ENCODE results near the gene PRKG1. TPM values are rescaled to one million over a fixed set of nuclear protein-coding genes. Genes with fewer than 3 reads are reported as not detected.

Gene PRKG1
- total RNA-seq, 1 experiment from 2014 or later: 16.5 TPM

DNA sequence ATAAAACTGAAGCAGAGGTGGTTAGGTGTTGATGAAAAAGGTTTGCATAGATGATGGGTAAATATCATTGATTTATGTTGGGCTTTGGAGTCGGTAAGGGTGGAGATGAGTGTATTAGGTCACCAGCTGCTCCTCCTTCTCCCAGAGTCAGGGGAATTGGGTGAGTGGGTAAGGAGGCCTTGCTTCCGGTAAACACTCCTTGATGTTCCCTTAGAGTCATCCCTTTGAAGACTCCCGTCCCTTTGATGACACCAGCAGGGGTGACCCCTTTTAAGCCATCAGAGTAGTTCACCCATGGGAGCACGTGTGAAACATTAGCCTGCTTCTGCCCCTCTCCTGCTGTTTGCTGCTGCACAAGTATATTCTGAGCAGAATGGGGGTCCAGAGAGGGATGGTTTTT lies 1147.6 kb downstream of the PRKG1 start (continued):
- TF ChIP-seq, protein P1, sequence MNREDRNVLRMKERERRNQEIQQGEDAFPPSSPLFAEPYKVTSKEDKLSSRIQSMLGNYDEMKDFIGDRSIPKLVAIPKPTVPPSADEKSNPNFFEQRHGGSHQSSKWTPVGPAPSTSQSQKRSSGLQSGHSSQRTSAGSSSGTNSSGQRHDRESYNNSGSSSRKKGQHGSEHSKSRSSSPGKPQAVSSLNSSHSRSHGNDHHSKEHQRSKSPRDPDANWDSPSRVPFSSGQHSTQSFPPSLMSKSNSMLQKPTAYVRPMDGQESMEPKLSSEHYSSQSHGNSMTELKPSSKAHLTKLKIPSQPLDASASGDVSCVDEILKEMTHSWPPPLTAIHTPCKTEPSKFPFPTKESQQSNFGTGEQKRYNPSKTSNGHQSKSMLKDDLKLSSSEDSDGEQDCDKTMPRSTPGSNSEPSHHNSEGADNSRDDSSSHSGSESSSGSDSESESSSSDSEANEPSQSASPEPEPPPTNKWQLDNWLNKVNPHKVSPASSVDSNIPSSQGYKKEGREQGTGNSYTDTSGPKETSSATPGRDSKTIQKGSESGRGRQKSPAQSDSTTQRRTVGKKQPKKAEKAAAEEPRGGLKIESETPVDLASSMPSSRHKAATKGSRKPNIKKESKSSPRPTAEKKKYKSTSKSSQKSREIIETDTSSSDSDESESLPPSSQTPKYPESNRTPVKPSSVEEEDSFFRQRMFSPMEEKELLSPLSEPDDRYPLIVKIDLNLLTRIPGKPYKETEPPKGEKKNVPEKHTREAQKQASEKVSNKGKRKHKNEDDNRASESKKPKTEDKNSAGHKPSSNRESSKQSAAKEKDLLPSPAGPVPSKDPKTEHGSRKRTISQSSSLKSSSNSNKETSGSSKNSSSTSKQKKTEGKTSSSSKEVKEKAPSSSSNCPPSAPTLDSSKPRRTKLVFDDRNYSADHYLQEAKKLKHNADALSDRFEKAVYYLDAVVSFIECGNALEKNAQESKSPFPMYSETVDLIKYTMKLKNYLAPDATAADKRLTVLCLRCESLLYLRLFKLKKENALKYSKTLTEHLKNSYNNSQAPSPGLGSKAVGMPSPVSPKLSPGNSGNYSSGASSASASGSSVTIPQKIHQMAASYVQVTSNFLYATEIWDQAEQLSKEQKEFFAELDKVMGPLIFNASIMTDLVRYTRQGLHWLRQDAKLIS (CRISPR knock-in tag; IDR thresholded peaks at IDR 0.05; ENCODE audit: borderline replicate concordance): no peak
- TF ChIP-seq GABPB1 (CRISPR knock-in tag; IDR thresholded peaks at IDR 0.05) (no peak), E2F1 (CRISPR knock-in tag; IDR thresholded peaks at IDR 0.05) (no peak), ZNF232 (CRISPR knock-in tag; IDR thresholded peaks at IDR 0.05) (no peak), TEAD4 (CRISPR knock-in tag; IDR thresholded peaks at IDR 0.05) (no peak), MYBL2 (CRISPR knock-in tag; IDR thresholded peaks at IDR 0.05) (no peak), JAZF1 (CRISPR knock-in tag; IDR thresholded peaks at IDR 0.05) (no peak), NFATC4 (CRISPR knock-in tag; IDR thresholded peaks at IDR 0.05) (no peak), FOXP1 (CRISPR knock-in tag; IDR thresholded peaks at IDR 0.05; ENCODE audit: borderline replicate concordance) (no peak)

GRCh38 chr10:52226197-52226847 lies 1152.0 kb downstream of the PRKG1 start:
- CTCF ChIA-PET: no interaction called here
- TF ChIP-seq GABPB1 (CRISPR knock-in tag; IDR thresholded peaks at IDR 0.05) (no peak), NFATC4 (CRISPR knock-in tag; IDR thresholded peaks at IDR 0.05) (no peak), FOXJ3 (CRISPR knock-in tag; IDR thresholded peaks at IDR 0.05; ENCODE audit: borderline replicate concordance) (no peak), ZNF396 (CRISPR knock-in tag; IDR thresholded peaks at IDR 0.05; ENCODE audit: borderline replicate concordance) (no peak), MAX (CRISPR knock-in tag; IDR thresholded peaks at IDR 0.05) (no peak), CBFB (CRISPR knock-in tag; IDR thresholded peaks at IDR 0.05; ENCODE audit: low read depth) (no peak), ELF4 (CRISPR knock-in tag; IDR thresholded peaks at IDR 0.05; ENCODE audit: low read depth) (no peak), SMAD3 (CRISPR knock-in tag; IDR thresholded peaks at IDR 0.05; ENCODE audit: borderline replicate concordance) (no peak), MYBL2 (CRISPR knock-in tag; IDR thresholded peaks at IDR 0.05) (no peak), TP53 (CRISPR knock-in tag; IDR thresholded peaks at IDR 0.05) (no peak), ZNF671 (CRISPR knock-in tag; IDR thresholded peaks at IDR 0.05) (no peak)
- TF ChIP-seq, protein P2, sequence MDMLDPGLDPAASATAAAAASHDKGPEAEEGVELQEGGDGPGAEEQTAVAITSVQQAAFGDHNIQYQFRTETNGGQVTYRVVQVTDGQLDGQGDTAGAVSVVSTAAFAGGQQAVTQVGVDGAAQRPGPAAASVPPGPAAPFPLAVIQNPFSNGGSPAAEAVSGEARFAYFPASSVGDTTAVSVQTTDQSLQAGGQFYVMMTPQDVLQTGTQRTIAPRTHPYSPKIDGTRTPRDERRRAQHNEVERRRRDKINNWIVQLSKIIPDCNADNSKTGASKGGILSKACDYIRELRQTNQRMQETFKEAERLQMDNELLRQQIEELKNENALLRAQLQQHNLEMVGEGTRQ (CRISPR knock-in tag; IDR thresholded peaks at IDR 0.05): no peak
- TF ChIP-seq, protein P3, sequence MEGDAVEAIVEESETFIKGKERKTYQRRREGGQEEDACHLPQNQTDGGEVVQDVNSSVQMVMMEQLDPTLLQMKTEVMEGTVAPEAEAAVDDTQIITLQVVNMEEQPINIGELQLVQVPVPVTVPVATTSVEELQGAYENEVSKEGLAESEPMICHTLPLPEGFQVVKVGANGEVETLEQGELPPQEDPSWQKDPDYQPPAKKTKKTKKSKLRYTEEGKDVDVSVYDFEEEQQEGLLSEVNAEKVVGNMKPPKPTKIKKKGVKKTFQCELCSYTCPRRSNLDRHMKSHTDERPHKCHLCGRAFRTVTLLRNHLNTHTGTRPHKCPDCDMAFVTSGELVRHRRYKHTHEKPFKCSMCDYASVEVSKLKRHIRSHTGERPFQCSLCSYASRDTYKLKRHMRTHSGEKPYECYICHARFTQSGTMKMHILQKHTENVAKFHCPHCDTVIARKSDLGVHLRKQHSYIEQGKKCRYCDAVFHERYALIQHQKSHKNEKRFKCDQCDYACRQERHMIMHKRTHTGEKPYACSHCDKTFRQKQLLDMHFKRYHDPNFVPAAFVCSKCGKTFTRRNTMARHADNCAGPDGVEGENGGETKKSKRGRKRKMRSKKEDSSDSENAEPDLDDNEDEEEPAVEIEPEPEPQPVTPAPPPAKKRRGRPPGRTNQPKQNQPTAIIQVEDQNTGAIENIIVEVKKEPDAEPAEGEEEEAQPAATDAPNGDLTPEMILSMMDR (IDR thresholded peaks at IDR 0.05): no peak
- TF ChIP-seq, protein P4, sequence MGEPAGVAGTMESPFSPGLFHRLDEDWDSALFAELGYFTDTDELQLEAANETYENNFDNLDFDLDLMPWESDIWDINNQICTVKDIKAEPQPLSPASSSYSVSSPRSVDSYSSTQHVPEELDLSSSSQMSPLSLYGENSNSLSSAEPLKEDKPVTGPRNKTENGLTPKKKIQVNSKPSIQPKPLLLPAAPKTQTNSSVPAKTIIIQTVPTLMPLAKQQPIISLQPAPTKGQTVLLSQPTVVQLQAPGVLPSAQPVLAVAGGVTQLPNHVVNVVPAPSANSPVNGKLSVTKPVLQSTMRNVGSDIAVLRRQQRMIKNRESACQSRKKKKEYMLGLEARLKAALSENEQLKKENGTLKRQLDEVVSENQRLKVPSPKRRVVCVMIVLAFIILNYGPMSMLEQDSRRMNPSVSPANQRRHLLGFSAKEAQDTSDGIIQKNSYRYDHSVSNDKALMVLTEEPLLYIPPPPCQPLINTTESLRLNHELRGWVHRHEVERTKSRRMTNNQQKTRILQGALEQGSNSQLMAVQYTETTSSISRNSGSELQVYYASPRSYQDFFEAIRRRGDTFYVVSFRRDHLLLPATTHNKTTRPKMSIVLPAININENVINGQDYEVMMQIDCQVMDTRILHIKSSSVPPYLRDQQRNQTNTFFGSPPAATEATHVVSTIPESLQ (CRISPR knock-in tag; IDR thresholded peaks at IDR 0.05): no peak
- TF ChIP-seq, protein P5, sequence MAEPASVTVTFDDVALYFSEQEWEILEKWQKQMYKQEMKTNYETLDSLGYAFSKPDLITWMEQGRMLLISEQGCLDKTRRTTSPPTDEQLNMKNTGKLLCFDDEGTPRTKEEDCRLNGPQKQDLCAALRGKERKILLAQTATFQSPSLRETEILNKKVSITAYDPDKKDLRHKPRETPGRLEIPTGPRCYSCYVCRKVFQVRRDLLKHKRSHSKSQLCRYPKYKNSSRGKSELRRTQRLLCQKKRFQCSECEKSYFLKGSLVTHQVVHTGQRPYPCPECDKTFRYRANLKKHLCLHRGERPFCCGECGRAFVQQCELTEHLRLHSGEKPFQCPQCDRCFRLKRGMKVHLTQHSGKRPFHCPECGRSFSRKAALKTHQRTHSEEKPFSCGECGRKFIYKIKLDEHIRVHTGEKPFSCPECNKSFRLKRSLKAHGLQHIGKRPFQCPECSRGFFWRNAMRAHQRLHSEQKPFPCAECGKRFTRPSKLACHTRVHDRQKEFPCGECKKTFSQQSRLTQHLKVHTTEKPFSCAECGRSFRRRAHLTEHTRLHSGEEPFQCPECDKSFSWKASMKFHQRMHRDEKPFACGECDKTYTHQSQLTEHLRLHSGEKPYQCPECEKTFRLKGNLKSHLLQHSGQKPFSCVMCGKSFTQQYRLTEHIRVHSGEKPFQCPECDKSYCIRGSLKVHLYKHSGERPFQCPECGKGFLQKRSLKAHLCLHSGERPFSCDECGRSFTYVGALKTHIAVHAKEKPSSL (CRISPR knock-in tag; conservative IDR thresholded peaks at IDR 0.05): no peak

More at GRCh38 chr10:52226197-52226847, 1152.0 kb downstream of the PRKG1 start:
- H3K4me1 Mint-ChIP-seq: peaks cover 5% of the 10 kb centered on the region; the same call in 1 of the 2 replicates
- no peak for DNase-seq (ENCODE audit: low spot score)
- no peaks in the 10 kb centered on the region for H3K27me3 Mint-ChIP-seq (ENCODE audit: low read depth)
- no peak overlapping the region for H3K4me3 Mint-ChIP-seq
- no peaks in the 10 kb centered on the region for H3K36me3 Mint-ChIP-seq
- POLR2A ChIA-PET: no interaction called here
- no peak for ATAC-seq
- H3K9me3 Mint-ChIP-seq: peaks cover 10% of the 10 kb centered on the region
- H3K27ac Mint-ChIP-seq: no peak overlapping the region

Measured in WTC11 (cell line).